Measurements from ENCODE around the gene CREBBP.

CREBBP gene

DNA sequence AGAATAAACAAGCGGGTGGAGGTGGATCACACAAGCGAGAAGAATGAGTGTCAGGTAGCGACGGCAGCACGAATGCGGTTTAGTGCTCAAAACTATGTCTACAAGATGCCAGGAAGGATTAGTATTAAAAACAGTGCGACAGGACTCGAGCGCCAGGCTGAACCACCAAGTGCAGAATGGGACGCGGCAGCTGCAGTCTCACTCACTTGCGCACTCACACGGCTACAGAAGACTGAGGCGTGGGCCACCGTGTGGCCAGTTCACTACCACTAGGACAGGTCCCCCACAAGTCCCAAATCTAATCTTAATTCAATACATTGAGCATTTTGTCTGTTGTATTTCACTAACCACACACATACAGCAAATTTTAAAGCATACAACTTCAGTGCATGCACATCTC lies 127.5 kb downstream of the CREBBP start:
- DNase-seq (ENCODE audit: low spot score): no peak
- Histone ChIP-seq H3K27me3 (ENCODE audit: insufficient read depth, poor library complexity, severe bottlenecking) (no peaks in the 10 kb centered on the region), H3K4me3 (ENCODE audit: severe bottlenecking) (no peak overlapping the region), H3K4me1 (ENCODE audit: insufficient read depth, poor library complexity, severe bottlenecking) (no peaks in the 10 kb centered on the region), H3K36me3 (ENCODE audit: low read depth) (peaks cover 61% of the 10 kb centered on the region), H3K9me3 (ENCODE audit: severe bottlenecking) (no peaks in the 10 kb centered on the region), H3K27ac (ENCODE audit: poor library complexity, severe bottlenecking) (no peak overlapping the region)
- ATAC-seq (ENCODE audit: low read depth): no peak
- TF ChIP-seq, protein P1, sequence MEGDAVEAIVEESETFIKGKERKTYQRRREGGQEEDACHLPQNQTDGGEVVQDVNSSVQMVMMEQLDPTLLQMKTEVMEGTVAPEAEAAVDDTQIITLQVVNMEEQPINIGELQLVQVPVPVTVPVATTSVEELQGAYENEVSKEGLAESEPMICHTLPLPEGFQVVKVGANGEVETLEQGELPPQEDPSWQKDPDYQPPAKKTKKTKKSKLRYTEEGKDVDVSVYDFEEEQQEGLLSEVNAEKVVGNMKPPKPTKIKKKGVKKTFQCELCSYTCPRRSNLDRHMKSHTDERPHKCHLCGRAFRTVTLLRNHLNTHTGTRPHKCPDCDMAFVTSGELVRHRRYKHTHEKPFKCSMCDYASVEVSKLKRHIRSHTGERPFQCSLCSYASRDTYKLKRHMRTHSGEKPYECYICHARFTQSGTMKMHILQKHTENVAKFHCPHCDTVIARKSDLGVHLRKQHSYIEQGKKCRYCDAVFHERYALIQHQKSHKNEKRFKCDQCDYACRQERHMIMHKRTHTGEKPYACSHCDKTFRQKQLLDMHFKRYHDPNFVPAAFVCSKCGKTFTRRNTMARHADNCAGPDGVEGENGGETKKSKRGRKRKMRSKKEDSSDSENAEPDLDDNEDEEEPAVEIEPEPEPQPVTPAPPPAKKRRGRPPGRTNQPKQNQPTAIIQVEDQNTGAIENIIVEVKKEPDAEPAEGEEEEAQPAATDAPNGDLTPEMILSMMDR (IDR thresholded peaks at IDR 0.05; ENCODE audit: poor library complexity, severe bottlenecking): no peak

DNA sequence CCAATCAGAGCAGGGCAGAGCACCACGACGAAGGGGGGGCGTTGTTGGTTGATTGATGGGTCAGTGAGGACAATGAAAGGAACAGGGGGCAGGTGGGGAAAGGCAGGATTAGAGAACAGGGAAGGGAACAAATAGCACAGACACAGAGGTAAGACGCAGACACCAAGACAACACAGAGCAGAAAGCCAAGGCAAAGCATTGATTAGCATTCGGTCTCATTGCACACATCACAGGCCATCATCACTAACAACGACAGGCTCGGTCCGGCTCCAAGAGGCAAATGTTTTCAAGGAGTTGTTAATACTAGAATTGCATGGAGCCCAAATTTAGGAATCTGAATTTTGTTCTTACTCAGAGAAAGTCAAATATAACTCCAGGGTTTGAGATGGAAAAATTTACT lies 128.6 kb downstream of the CREBBP start:
- ATAC-seq (ENCODE audit: low read depth) (no peak), DNase-seq (ENCODE audit: low spot score) (no peak)
- Histone ChIP-seq H3K4me3 (ENCODE audit: severe bottlenecking) (no peak overlapping the region), H3K36me3 (ENCODE audit: low read depth) (peaks cover 62% of the 10 kb centered on the region), H3K27me3 (ENCODE audit: insufficient read depth, poor library complexity, severe bottlenecking) (no peaks in the 10 kb centered on the region), H3K27ac (ENCODE audit: poor library complexity, severe bottlenecking) (no peak overlapping the region), H3K4me1 (ENCODE audit: insufficient read depth, poor library complexity, severe bottlenecking) (no peaks in the 10 kb centered on the region), H3K9me3 (ENCODE audit: severe bottlenecking) (no peaks in the 10 kb centered on the region)
- TF ChIP-seq, protein P1 (IDR thresholded peaks at IDR 0.05; ENCODE audit: poor library complexity, severe bottlenecking): no peak

- Histone ChIP-seq H3K36me3 (ENCODE audit: low read depth) (peaks cover 65% of the 10 kb centered on the region), H3K9me3 (ENCODE audit: severe bottlenecking) (no peaks in the 10 kb centered on the region), H3K4me1 (ENCODE audit: insufficient read depth, poor library complexity, severe bottlenecking) (no peaks in the 10 kb centered on the region), H3K4me3 (ENCODE audit: severe bottlenecking) (no peak overlapping the region), H3K27me3 (ENCODE audit: insufficient read depth, poor library complexity, severe bottlenecking) (no peaks in the 10 kb centered on the region), H3K27ac (ENCODE audit: poor library complexity, severe bottlenecking) (no peak overlapping the region)
- ATAC-seq (ENCODE audit: low read depth) (no peak), DNase-seq (ENCODE audit: low spot score) (no peak)
- TF ChIP-seq, protein P1 (IDR thresholded peaks at IDR 0.05; ENCODE audit: poor library complexity, severe bottlenecking): no peak
Measured at GRCh38 chr16:3748307-3748706, 132.2 kb downstream of the CREBBP start.

- peaks cover 77% of the 10 kb centered on the region for H3K36me3 ChIP-seq (ENCODE audit: low read depth)
- DNase-seq (ENCODE audit: low spot score): no peak
- no peak for ATAC-seq (ENCODE audit: low read depth)
Measured at GRCh38 chr16:3745751-3746355, 134.7 kb downstream of the CREBBP start.

GRCh38 chr16:3744018-3744417 lies 136.5 kb downstream of the CREBBP start:
- H3K4me1 ChIP-seq (ENCODE audit: insufficient read depth, poor library complexity, severe bottlenecking): no peaks in the 10 kb centered on the region
- TF ChIP-seq, protein P1 (IDR thresholded peaks at IDR 0.05; ENCODE audit: poor library complexity, severe bottlenecking): no peak
- peaks cover 77% of the 10 kb centered on the region for H3K36me3 ChIP-seq (ENCODE audit: low read depth)
- no peaks in the 10 kb centered on the region for H3K9me3 ChIP-seq (ENCODE audit: severe bottlenecking)
- DNase-seq (ENCODE audit: low spot score) (no peak), ATAC-seq (ENCODE audit: low read depth) (no peak)
- no peak overlapping the region for H3K27ac ChIP-seq (ENCODE audit: poor library complexity, severe bottlenecking)
- no peak overlapping the region for H3K4me3 ChIP-seq (ENCODE audit: severe bottlenecking)
- H3K27me3 ChIP-seq (ENCODE audit: insufficient read depth, poor library complexity, severe bottlenecking): no peaks in the 10 kb centered on the region

More at GRCh38 chr16:3745751-3746355, 134.7 kb downstream of the CREBBP start:
- Histone ChIP-seq H3K4me3 (ENCODE audit: severe bottlenecking) (no peak overlapping the region), H3K9me3 (ENCODE audit: severe bottlenecking) (no peaks in the 10 kb centered on the region), H3K27ac (ENCODE audit: poor library complexity, severe bottlenecking) (no peak overlapping the region), H3K4me1 (ENCODE audit: insufficient read depth, poor library complexity, severe bottlenecking) (no peaks in the 10 kb centered on the region), H3K27me3 (ENCODE audit: insufficient read depth, poor library complexity, severe bottlenecking) (no peaks in the 10 kb centered on the region)
- TF ChIP-seq, protein P1 (IDR thresholded peaks at IDR 0.05; ENCODE audit: poor library complexity, severe bottlenecking): no peak

Measured in RWPE2 (cell line).